Testis (tissue), 3 donors: ENCODE data around the gene KRT15. TPM values are rescaled to one million over a fixed set of nuclear protein-coding genes. Genes with fewer than 3 reads are reported as not detected.

Experiments
- DNase-seq: peaks from one replicate; pipeline ENCODE4 v3.0.0-alpha.2; 2019
- H3K27ac ChIP-seq, 2 donors: fragments of 200-600 bp; sonication (generic); one replicate each; pipeline ENCODE4 v1.5.1; 2019
- H3K27me3 ChIP-seq: fragments of 200-600 bp; sonication (generic); one replicate; pipeline ENCODE4 v1.5.1; 2019
- H3K36me3 ChIP-seq: fragments of 200-600 bp; sonication (generic); one replicate; pipeline ENCODE4 v1.5.1; 2017; ENCODE audit warnings: low read depth; ENCODE audit errors: missing control alignments
- H3K4me1 ChIP-seq: fragments of 200-600 bp; sonication (generic); one replicate; pipeline ENCODE4 v1.5.1; 2019
- H3K4me3 ChIP-seq, 2 donors: fragments of 200-600 bp; sonication (generic); one replicate each; pipeline ENCODE4 v1.5.1; 2017 to 2019
- H3K9me3 ChIP-seq: fragments of 200-600 bp; sonication (generic); one replicate; pipeline ENCODE4 v1.5.1; 2017
- CTCF ChIP-seq, 3 experiments: fragments of 450-650 bp in 2 of 3; fragments of 200-600 bp in 1 of 3; sonication (generic) in 1 of 3; IDR thresholded peaks; one replicate each; pipeline ENCODE4 v1.5.1; 2016 to 2019; ENCODE audit warnings: antibody characterized with exemption in 3 of 3, mild to moderate bottlenecking in 2 of 3, moderate library complexity in 1 of 3
- POLR2A ChIP-seq: fragments of 450-650 bp; IDR thresholded peaks from one replicate; pipeline ENCODE4 v1.6.1; 2017; ENCODE audit warnings: antibody characterized with exemption, mild to moderate bottlenecking, moderate library complexity
- WGBS, 2 donors: methylation state at CpG; one replicate each; pipeline ENCODE4 v1.1.5; 2018; 5-methylcytosine and 5-hydroxymethylcytosine counted together
- intact Hi-C: fragments of 100-400 bp; cut with DNase I; formaldehyde crosslinking; loops from one replicate; pipeline ENCODE4 v1.15.1; 2023; ENCODE audit warnings: low total_unique reads
- polyA plus RNA-seq: library from polyadenylated mRNA; stranded (reverse); fragments of 350-450 nt; fragmentation: Illumina TruSeq; extraction: RNeasy Lipid Tissue Mini Kit (QIAGEN cat#74804); gene quantifications from one replicate; pipeline ENCODE4 v1.2.3, GENCODE V29; 2014; ENCODE audit warnings: low read depth, low replicate concordance; ENCODE audit not compliant: insufficient read depth
- total RNA-seq, 2 donors: library from RNA; depleted of rRNA; stranded (reverse); fragments of >200 nt; gene quantifications; one replicate each; pipeline ENCODE4 v1.2.3, GENCODE V29; 2016

The KRT15 gene
- total and polyA plus RNA-seq, 3 donors from 2014 or later: 5.8 to 21.7 (median 19.4) TPM

DNA sequence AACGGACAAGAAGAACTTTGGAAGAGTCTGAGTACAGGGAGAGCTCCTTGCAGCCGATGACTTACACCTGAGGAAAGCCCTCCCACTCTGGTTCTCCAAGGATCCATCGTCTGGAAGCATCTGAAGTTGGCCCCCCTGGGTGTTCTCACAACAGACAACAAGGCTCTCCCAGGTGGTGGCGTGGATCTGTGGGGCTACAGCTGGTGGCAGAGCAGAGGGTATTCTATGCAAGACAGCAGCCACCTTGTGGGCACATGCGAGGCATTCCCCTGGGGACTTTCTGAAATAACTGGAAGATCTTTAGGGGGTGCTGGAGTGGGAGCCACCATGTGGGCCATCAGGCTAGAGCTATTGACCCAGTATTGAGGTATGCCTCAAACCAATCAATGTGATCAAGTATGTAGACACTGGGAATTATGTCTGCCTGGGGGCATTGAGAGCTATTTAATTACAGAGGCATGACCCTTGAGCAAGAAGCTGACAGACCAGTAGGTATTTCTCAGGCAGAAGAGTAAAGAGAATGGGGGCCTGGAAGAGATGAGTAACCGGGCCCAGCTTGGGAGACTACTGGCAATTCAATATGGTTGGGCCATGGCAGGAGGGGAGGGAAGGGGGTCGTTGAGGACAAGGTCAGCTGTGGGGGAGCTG, 16.3 kb upstream of the KRT15 start:
- no peaks in the 10 kb centered on the region for H3K36me3 ChIP-seq
- no peak overlapping the region for H3K27ac ChIP-seq
- H3K4me1 ChIP-seq: peaks cover 8% of the 10 kb centered on the region
- H3K4me3 ChIP-seq: no peak overlapping the region
- no peaks in the 10 kb centered on the region for H3K9me3 ChIP-seq
- DNase-seq: no peak
- 76 to 82% methylated on average over 7 of the region's 7 CpGs for WGBS, 2 donors
- intact Hi-C loops: no loop called here
- H3K27me3 ChIP-seq: no peaks in the 10 kb centered on the region
- no peak for TF ChIP-seq CTCF (IDR thresholded peaks at IDR 0.05)
- no peak for TF ChIP-seq POLR2A

GRCh38 chr17:41533613-41534012, 14.9 kb upstream of the KRT15 start:
- H3K4me3 ChIP-seq: no peak overlapping the region
- H3K27me3 ChIP-seq: no peaks in the 10 kb centered on the region
- no peaks in the 10 kb centered on the region for H3K36me3 ChIP-seq
- peaks cover 12% of the 10 kb centered on the region for H3K4me1 ChIP-seq
- WGBS, 2 donors: 83 to 88% methylated on average over 7 of the region's 7 CpGs
- H3K9me3 ChIP-seq: no peaks in the 10 kb centered on the region
- intact Hi-C loops: no loop called here
- TF ChIP-seq CTCF (IDR thresholded peaks at IDR 0.05) (no peak), POLR2A (no peak)
- no peak overlapping the region for H3K27ac ChIP-seq
- no peak for DNase-seq

GRCh38 chr17:41532947-41533570, 14.4 kb upstream of the KRT15 start:
- TF ChIP-seq CTCF (IDR thresholded peaks at IDR 0.05) (no peak), POLR2A (no peak)
- H3K27me3 ChIP-seq: no peaks in the 10 kb centered on the region

GRCh38 chr17:41531993-41532392, 13.3 kb upstream of the KRT15 start:
- no peak for DNase-seq
- 73 to 87% methylated on average over 1 of the region's 1 CpG for WGBS, 2 donors
- TF ChIP-seq POLR2A (no peak), CTCF (IDR thresholded peaks at IDR 0.05) (no peak)
- H3K4me1 ChIP-seq: peaks cover 12% of the 10 kb centered on the region
- no peaks in the 10 kb centered on the region for H3K9me3 ChIP-seq
- no peaks in the 10 kb centered on the region for H3K27me3 ChIP-seq
- no peak overlapping the region for H3K4me3 ChIP-seq
- H3K36me3 ChIP-seq: no peaks in the 10 kb centered on the region
- intact Hi-C loops: no loop called here
- H3K27ac ChIP-seq: no peak overlapping the region

More at GRCh38 chr17:41532947-41533570, 14.4 kb upstream of the KRT15 start:
- WGBS, 2 donors: 90 to 93% methylated on average over 9 of the region's 9 CpGs
- H3K4me1 ChIP-seq: peaks cover 12% of the 10 kb centered on the region
- no peak overlapping the region for H3K4me3 ChIP-seq
- intact Hi-C loops: no loop called here
- no peaks in the 10 kb centered on the region for H3K36me3 ChIP-seq
- no peak overlapping the region for H3K27ac ChIP-seq
- no peaks in the 10 kb centered on the region for H3K9me3 ChIP-seq
- DNase-seq: no peak
